Erythroblast (primary cell): ENCODE measurements around the gene SEH1L.
"Not testable (repeated sequence)": the region's sequence is repeated elsewhere in the genome, so short reads cannot be mapped to it uniquely, and the experiment has no call there.

Source experiments
- GATA1 ChIP-seq: IDR thresholded peaks from 2 replicates; pipeline ENCODE4 v1.6.1; 2011; ENCODE audit warnings: low read depth, mild to moderate bottlenecking, control low read depth, low read length, moderate library complexity
- POLR2A ChIP-seq: IDR thresholded peaks from 2 replicates; pipeline ENCODE4 v1.6.1; 2011; ENCODE audit warnings: mild to moderate bottlenecking, low read length

DNA sequence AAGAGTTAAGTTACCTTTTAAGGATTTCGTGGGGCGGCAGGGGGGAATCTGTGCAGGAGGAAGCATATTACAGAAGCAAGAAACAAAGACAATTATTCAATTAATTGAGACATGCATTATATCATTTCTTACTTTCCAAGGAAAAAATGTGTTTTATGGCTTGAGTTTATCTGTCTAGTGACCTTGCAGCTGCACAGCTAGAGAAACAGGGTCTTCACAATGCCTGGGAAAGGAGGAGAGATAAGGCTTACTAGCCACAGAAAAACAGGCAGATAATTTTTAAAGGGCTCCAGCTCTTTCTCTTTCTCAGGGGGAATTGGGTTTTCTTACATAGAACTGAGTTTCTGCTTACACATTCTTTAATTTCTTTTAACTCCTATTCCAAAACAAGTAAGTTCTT is 49.5 kb downstream of the SEH1L start:
- TF ChIP-seq POLR2A, GATA1: not testable (repeated sequence)
